Measurements from ENCODE around the gene DOK5.

DOK5 gene

DNA sequence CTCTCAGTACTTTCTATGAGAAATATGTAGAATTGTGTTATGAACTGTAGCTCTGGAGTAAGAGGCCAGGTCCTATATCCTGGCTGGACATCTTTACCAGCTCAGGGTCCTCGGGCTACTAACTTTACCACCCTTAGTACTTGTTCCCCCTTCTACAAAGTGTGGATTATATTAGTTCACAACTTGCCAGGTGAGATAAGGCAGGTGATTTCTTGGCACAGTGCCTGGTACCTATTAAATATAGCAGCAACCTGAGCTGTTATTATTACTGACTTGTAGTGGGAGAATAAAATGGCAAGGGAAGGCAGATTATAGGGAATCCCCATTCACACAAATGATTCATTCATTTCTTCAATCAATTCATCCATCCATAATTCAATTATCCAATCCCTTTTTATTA is 150.1 kb downstream of the DOK5 start:
- no peak overlapping the region for H3K4me3 ChIP-seq (ENCODE audit: control insufficient read depth, low read depth, low read length)
- TF ChIP-seq, protein P1, sequence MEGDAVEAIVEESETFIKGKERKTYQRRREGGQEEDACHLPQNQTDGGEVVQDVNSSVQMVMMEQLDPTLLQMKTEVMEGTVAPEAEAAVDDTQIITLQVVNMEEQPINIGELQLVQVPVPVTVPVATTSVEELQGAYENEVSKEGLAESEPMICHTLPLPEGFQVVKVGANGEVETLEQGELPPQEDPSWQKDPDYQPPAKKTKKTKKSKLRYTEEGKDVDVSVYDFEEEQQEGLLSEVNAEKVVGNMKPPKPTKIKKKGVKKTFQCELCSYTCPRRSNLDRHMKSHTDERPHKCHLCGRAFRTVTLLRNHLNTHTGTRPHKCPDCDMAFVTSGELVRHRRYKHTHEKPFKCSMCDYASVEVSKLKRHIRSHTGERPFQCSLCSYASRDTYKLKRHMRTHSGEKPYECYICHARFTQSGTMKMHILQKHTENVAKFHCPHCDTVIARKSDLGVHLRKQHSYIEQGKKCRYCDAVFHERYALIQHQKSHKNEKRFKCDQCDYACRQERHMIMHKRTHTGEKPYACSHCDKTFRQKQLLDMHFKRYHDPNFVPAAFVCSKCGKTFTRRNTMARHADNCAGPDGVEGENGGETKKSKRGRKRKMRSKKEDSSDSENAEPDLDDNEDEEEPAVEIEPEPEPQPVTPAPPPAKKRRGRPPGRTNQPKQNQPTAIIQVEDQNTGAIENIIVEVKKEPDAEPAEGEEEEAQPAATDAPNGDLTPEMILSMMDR (IDR thresholded peaks at IDR 0.05; ENCODE audit: control insufficient read depth, insufficient read depth, low read depth, low read length, missing control alignments) = no peak
- DNase-seq (ENCODE audit: low read depth) = no peak

DNA sequence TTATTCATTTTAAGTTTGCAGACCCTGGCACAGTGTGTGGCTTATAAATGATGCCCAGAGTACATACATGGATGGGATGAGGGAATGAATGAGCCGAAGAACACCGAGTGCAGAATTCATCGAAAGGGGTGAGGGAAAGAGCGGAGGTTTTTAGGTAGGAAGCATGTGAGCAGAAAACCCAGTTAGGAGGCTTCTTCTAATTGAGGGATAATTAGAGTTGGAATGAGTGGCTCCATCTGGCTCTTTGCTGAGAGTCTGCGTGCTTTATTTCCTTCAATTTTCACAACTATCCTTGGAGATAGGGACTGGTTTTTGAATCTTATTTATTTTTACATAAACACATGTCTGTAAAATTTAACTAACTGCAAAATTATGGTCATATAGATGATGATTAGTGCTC is 150.7 kb downstream of the DOK5 start:
- no peak for DNase-seq (ENCODE audit: low read depth)
- no peak overlapping the region for H3K4me3 ChIP-seq (ENCODE audit: control insufficient read depth, low read depth, low read length)
- TF ChIP-seq, protein P1 (IDR thresholded peaks at IDR 0.05; ENCODE audit: control insufficient read depth, insufficient read depth, low read depth, low read length, missing control alignments) = no peak

DNA sequence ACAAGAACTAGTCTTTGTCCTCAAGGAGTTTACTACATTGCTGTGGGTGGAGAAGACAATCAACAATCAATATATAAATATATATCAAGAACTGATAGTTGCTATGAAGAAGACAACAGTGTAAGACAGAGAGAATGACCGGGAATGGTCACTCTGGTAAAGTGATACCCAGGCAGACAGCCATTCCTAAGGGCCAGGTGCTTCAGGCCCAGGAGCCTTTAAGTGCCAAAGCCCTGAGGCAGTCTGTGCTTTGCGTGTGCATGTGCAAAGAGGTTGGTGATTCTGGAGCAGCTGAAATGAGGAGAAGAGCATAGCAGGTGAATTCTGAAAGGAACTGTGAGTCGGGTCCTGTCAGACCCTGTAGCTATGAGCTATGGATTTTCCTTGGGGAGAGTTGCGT is 154.2 kb downstream of the DOK5 start:
- no peak for DNase-seq (ENCODE audit: low read depth)
- TF ChIP-seq, protein P1 (IDR thresholded peaks at IDR 0.05; ENCODE audit: control insufficient read depth, insufficient read depth, low read depth, low read length, missing control alignments) = no peak
- no peak overlapping the region for H3K4me3 ChIP-seq (ENCODE audit: control insufficient read depth, low read depth, low read length)

DNA sequence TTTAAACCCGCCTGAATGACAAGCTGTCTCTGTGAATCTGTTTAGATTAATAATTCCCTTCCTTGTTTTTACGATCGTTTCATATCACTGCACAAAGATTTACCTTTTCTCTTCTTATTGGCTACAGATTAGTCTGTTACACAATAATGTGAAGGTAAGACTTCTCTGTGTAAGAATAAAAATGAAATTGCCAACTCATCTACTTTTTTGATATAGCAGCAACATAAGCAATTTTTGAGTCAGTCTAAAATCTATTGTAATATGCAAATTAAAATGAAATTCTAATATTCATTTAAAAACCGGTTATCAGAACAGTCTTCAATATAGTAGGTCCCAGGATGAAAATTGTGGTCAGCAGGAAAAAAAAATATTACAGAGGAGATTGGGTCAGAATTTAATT is 155.2 kb downstream of the DOK5 start:
- DNase-seq (ENCODE audit: low read depth) = no peak
- TF ChIP-seq, protein P1 (IDR thresholded peaks at IDR 0.05; ENCODE audit: control insufficient read depth, insufficient read depth, low read depth, low read length, missing control alignments) = no peak
- no peak overlapping the region for H3K4me3 ChIP-seq (ENCODE audit: control insufficient read depth, low read depth, low read length)

DNA sequence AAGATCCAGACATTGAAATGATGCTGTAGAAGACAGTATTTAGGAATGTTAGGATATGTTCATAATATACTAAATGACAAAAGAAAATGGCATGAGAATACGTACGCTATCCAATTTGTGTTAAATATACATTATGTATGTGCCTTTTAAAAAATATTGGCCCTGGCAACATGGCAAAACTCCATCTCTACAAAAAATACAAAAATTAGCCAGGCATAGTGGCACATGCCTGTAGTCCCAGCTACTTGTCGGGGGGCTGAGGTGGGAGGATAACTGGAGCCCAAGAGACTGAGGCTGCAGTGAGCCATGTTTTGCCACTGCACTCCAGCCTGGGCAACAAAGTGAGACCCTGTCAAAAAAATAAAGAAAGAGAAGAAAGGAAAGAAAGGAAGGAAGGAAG is 155.7 kb downstream of the DOK5 start:
- TF ChIP-seq, protein P1 (IDR thresholded peaks at IDR 0.05; ENCODE audit: control insufficient read depth, insufficient read depth, low read depth, low read length, missing control alignments) = no peak
- H3K4me3 ChIP-seq (ENCODE audit: control insufficient read depth, low read depth, low read length) = no peak overlapping the region
- no peak for DNase-seq (ENCODE audit: low read depth)

DNA sequence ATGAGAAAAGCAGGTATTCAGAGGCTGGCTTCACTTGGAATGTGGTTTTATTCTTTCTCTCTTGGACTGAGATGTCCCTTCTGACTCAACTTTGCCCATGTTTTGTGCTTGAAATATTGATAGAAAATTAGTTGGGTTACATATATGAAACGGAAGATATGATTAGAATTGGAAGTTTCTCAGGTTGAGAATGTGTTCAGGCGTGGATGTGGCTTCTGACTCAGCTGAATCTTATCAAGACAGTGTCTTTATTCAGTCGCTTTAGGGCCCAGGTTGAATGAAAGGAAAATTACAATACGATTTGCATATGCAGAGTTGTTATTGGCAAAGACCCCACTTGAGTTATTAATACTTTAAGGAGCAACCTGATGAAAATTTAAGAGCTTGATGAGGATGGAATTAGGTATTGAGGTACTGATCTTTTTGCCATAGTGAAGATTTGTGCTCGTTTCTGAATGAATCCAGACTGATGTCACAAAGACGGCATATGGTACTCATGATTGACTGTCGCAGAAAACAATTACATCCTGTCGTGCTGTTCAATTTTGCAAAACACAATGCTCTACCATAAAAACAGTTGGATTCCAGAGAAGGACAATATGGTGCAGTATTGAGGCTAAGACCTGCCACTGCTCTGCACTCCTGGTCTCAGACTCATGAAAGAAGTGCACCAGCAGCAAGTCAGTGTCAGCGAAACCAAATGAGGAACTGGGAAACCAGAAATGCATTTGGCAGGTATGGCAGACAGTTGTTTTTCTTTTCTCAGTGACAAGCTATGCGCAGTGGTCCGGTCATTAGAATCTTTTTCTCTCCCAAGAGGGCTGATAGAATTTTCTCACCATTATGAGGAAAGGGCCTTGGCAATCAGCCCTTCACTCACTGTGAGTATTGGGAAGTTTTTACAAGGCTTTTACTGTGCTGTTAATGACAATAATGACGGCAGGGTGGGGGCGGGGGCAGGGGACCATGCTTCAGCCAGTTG is 158.3 kb downstream of the DOK5 start:
- DNase-seq (ENCODE audit: low read depth) = no peak
- TF ChIP-seq, protein P1 (IDR thresholded peaks at IDR 0.05; ENCODE audit: control insufficient read depth, insufficient read depth, low read depth, low read length, missing control alignments) = no peak
- no peak overlapping the region for H3K4me3 ChIP-seq (ENCODE audit: control insufficient read depth, low read depth, low read length)

Data from AG09309 (cell line).